HL-60 (cell line): Measurements from ENCODE around the gene KLF3.

Experiments used
- CTCF ChIP-seq: IDR thresholded peaks from one replicate; pipeline ENCODE4 v1.5.1; 2011; ENCODE audit warnings: low read length, control low read depth, inconsistent platforms; ENCODE audit not compliant: insufficient read depth
- GABPA ChIP-seq: IDR thresholded peaks from 2 replicates; pipeline ENCODE4 v1.6.1; 2012; ENCODE audit warnings: low read depth
- POLR2AphosphoS5 ChIP-seq: IDR thresholded peaks from 2 replicates; pipeline ENCODE4 v1.6.1; 2012; ENCODE audit warnings: low read depth

GRCh38 chr4:38730830-38731646 is 67.0 kb downstream of the KLF3 start:
- no peak for TF ChIP-seq GABPA
- peak; percentile 84 for TF ChIP-seq CTCF
- no peak for TF ChIP-seq POLR2AphosphoS5
